ENCODE data around the gene MESD.

MESD gene

DNA sequence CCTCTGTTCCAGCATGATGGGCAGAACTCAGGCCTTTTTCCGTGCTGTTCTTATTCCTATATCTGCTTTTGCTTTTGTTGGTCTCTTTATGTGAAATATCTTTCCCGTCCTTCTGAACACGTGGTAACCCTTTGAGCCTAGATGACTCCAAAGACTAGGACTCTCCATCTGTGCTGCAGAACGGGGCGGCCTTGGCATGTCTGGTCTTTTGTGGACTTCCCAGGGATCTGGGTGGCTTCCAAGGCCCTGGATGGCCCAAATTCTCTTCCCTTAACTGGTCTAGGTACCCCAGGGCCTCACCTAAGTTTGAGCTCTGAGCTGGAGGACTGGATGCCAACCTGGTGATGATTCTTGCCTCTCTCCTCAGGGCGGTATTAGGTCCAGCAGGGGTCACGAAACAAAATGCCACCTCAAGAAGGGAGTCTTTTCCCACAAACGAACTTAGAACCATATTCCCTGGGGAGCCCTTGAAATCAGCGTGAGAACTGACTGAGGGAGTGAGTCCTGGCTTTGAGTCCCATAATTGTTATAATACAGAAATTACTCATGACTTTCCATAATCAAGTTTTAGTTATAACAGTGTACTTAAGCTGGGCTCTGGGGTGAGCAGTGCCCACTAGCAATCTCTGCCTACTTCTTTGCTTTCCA lies 25.0 kb upstream of the MESD start:
- no peak overlapping the region for H3K4me3 ChIP-seq (ENCODE audit: low read length)
- TF ChIP-seq, protein P1, sequence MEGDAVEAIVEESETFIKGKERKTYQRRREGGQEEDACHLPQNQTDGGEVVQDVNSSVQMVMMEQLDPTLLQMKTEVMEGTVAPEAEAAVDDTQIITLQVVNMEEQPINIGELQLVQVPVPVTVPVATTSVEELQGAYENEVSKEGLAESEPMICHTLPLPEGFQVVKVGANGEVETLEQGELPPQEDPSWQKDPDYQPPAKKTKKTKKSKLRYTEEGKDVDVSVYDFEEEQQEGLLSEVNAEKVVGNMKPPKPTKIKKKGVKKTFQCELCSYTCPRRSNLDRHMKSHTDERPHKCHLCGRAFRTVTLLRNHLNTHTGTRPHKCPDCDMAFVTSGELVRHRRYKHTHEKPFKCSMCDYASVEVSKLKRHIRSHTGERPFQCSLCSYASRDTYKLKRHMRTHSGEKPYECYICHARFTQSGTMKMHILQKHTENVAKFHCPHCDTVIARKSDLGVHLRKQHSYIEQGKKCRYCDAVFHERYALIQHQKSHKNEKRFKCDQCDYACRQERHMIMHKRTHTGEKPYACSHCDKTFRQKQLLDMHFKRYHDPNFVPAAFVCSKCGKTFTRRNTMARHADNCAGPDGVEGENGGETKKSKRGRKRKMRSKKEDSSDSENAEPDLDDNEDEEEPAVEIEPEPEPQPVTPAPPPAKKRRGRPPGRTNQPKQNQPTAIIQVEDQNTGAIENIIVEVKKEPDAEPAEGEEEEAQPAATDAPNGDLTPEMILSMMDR (conservative IDR thresholded peaks at IDR 0.05; ENCODE audit: low read depth, low read length), result no peak
- DNase-seq (ENCODE audit: low read depth), result no peak

DNA sequence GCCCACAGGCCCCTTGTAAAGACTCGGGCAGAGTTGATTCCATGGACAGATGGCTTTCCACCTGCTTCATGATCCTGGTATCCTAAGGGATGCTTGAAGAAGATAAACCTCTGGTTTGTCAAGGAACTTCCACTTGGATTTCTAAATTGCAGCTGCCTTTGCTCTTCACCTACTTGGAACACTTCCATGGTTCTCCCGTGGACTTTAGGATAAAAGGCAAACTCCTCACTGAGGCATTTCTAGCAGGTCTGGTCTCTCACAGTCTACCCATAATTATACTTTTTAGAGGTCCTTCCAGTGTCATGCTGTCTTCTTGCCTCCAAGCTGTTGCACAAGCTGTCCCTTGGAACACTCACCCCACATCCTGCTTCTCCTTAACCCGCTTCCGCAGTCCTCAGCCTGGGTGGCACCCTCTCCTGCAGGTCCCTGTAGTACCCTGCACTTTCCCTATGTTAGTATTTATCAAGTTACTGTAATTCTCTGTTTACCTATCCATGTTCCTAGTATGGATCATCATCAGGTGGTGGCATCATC lies 23.8 kb upstream of the MESD start:
- TF ChIP-seq, protein P1 (conservative IDR thresholded peaks at IDR 0.05; ENCODE audit: low read depth, low read length), result no peak
- no peak for DNase-seq (ENCODE audit: low read depth)
- no peak overlapping the region for H3K4me3 ChIP-seq (ENCODE audit: low read length)

DNA sequence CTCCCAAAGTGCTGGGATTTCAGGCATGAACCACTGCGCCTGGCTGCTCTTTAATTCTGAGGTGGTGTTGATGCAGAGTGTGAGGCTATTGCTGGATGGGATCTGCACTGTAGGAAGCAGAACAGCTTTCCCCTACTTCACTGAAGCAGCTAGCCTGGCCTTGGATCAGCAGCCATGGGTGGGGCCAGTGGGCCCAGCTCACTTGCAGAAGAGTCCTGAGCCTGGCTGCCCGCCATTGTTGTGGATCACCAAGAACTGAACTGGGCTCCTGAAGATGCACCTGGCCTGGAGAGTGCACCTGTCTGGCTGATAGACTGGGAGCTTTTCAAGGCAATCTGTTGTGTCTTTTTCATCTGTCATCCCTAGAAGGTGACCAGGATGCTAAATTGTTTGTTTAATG lies 23.0 kb upstream of the MESD start:
- TF ChIP-seq, protein P1 (conservative IDR thresholded peaks at IDR 0.05; ENCODE audit: low read depth, low read length), result no peak
- DNase-seq (ENCODE audit: low read depth), result no peak
- H3K4me3 ChIP-seq (ENCODE audit: low read length), result no peak overlapping the region

DNA sequence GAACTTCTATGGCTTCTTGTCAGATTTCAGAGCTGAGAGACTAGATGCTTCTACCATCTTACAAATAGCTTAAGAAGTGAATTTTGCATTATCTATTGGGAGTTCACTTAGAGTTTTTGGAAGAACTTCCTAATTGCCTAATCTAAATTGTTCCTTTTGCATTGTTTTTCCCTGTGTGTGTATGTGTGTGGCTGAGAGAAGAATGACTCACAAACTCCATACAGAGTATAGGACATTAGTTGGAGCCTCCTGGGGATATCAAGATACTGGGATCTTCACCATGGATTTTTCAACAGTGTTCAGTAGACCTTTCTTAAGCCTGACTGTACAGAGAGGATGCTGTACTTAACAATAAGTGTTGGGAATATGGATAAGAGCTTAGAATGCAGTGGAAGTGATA lies 22.0 kb upstream of the MESD start:
- no peak overlapping the region for H3K4me3 ChIP-seq (ENCODE audit: low read length)
- TF ChIP-seq, protein P1 (conservative IDR thresholded peaks at IDR 0.05; ENCODE audit: low read depth, low read length), result no peak
- DNase-seq (ENCODE audit: low read depth), result no peak

DNA sequence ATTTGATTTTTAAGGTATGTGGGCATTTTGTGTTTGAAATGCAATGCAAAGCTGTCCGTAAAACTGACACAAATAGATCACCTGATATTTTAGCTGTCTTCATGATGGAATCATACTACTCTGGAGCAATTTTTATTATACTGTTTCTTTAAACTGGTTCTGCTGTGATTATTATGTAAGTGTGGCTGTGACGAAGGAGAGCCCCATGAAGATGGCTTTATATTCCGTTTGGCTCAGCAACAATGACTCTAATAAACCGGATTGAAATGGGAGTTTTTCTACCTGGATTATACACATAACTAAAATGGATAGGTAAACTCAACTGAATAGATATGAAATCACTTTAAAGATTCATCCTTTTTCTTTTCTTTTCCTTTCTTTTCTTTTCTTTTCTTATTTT lies 20.5 kb upstream of the MESD start:
- DNase-seq (ENCODE audit: low read depth), result no peak
- TF ChIP-seq, protein P1 (conservative IDR thresholded peaks at IDR 0.05; ENCODE audit: low read depth, low read length), result no peak
- H3K4me3 ChIP-seq (ENCODE audit: low read length), result no peak overlapping the region

DNA sequence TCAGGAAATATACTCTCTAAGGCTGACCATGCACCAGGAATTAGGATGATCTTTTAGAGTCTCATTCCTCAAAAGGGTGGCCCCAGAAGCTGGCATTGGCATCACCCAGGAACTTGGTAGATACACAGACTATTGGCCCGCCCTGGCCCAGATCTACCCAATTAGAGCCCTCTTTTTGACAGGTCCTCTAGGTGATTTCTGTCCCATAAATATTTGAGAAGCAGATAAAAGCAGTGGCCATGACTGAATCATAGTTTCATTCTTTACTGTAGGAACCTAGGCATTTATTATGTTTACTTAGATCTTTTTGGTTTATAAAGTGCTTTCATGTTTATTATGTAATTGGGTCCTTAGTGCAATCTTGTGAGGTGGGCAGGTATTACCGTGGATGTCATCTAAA lies 18.7 kb upstream of the MESD start:
- no peak for DNase-seq (ENCODE audit: low read depth)
- no peak overlapping the region for H3K4me3 ChIP-seq (ENCODE audit: low read length)
- TF ChIP-seq, protein P1 (conservative IDR thresholded peaks at IDR 0.05; ENCODE audit: low read depth, low read length), result no peak

DNA sequence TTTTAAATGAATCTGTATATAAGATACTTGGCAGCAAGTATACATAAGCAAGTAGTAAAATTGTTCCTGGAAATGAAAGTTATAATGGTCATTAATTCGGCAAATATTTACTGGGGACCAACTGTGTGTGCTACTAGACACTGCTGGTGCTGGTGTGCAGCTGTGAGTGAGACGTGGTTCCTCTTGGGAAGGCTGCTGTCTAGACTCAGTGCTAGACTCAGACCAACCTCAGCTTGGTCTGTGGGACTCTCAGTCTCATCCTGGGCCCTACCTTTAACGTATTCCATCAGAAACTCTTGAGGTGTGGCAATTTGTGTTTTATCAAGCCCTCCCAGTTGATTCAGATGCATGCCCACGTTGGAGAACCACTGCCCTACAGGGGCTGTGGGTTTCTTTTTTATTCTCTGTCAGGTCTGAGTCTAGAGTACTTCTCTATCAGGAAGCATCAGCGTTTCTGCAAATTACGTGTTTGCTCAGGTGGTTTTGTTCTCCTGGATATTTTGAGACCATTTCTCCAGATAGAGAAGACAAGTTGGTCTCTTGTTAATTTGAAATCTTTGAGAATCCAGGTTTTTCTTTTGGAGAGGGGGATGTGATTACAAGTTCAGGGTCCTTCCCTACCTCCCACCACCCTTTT lies 17.9 kb upstream of the MESD start:
- TF ChIP-seq, protein P1 (conservative IDR thresholded peaks at IDR 0.05; ENCODE audit: low read depth, low read length), result no peak
- no peak for DNase-seq (ENCODE audit: low read depth)
- no peak overlapping the region for H3K4me3 ChIP-seq (ENCODE audit: low read length)

Data from retinal pigment epithelial cell (primary cell).